GM18526 (cell line): Measurements from ENCODE around the gene SLC9A5.

ENCODE experiments used
- POLR2A ChIP-seq: IDR thresholded peaks from 3 replicates; pipeline ENCODE4 v1.6.1; 2011; ENCODE audit not compliant: insufficient read length; ENCODE audit errors: extremely low read depth

Gene SLC9A5

GRCh38 chr16:67208154-67208896 lies 40.5 kb upstream of the SLC9A5 start:
- TF ChIP-seq POLR2A = peak; percentile 8

- no peak for TF ChIP-seq POLR2A
Observed at GRCh38 chr16:67209565-67209964, 39.2 kb upstream of the SLC9A5 start.

GRCh38 chr16:67210069-67210937 lies 38.5 kb upstream of the SLC9A5 start:
- no peak for TF ChIP-seq POLR2A

GRCh38 chr16:67211674-67212073 lies 37.1 kb upstream of the SLC9A5 start:
- TF ChIP-seq POLR2A = no peak

- TF ChIP-seq POLR2A = no peak
Observed at GRCh38 chr16:67212766-67213165, 36.0 kb upstream of the SLC9A5 start.

GRCh38 chr16:67213197-67214019 lies 35.4 kb upstream of the SLC9A5 start:
- no peak for TF ChIP-seq POLR2A

- no peak for TF ChIP-seq POLR2A
Observed at GRCh38 chr16:67215706-67216105, 33.1 kb upstream of the SLC9A5 start.

- no peak for TF ChIP-seq POLR2A
Observed at GRCh38 chr16:67216612-67217490, 31.9 kb upstream of the SLC9A5 start.

- TF ChIP-seq POLR2A = no peak
Observed at GRCh38 chr16:67223992-67224391, 24.8 kb upstream of the SLC9A5 start.

- TF ChIP-seq POLR2A = no peak
Observed at GRCh38 chr16:67226295-67226803, 22.4 kb upstream of the SLC9A5 start.

GRCh38 chr16:67226804-67227566 lies 21.8 kb upstream of the SLC9A5 start, which contains the start of gene TMEM208:
Gene TMEM208, plus strand, starts transcription at chr16:67227130. Its CDS starts 89 bp downstream, at chr16:67227219.
- TF ChIP-seq POLR2A = peak; percentile 70

- TF ChIP-seq POLR2A = no peak
Observed at GRCh38 chr16:67227567-67227921, 21.2 kb upstream of the SLC9A5 start.

GRCh38 chr16:67228034-67228785 lies 20.6 kb upstream of the SLC9A5 start:
- TF ChIP-seq POLR2A = no peak
